Erythroblast (primary cell): Measurements from ENCODE around the gene ISG15.

Experiments
- GATA1 ChIP-seq: IDR thresholded peaks from 2 replicates; pipeline ENCODE4 v1.6.1; 2011; ENCODE audit warnings: low read depth, mild to moderate bottlenecking, control low read depth, low read length, moderate library complexity
- POLR2A ChIP-seq: IDR thresholded peaks from 2 replicates; pipeline ENCODE4 v1.6.1; 2011; ENCODE audit warnings: mild to moderate bottlenecking, low read length

- no peak for TF ChIP-seq POLR2A
- TF ChIP-seq GATA1, result no peak
These were observed 20.9 kb upstream of the ISG15 start for GRCh38 chr1:992362-992761.
